Subcutaneous abdominal adipose tissue (tissue), 5 donors: ENCODE measurements around the gene NINJ2.

ENCODE experiments used
- H3K27ac ChIP-seq: one replicate; pipeline ENCODE4 v1.7.0; 2013; ENCODE audit warnings: low read depth, mild to moderate bottlenecking, inconsistent platforms, low read length, moderate library complexity
- H3K27me3 ChIP-seq, 5 donors: one replicate each; pipeline ENCODE4 v1.7.0; 2013; ENCODE audit warnings: low read length in 5 of 5, inconsistent platforms in 1 of 5; ENCODE audit not compliant: control insufficient read depth in 5 of 5, insufficient read depth in 4 of 5
- H3K36me3 ChIP-seq, 5 donors: one replicate each; pipeline ENCODE4 v1.7.0; 2013; ENCODE audit warnings: low read length in 5 of 5; ENCODE audit not compliant: control insufficient read depth in 5 of 5, insufficient read depth in 5 of 5
- H3K4me1 ChIP-seq, 5 donors: one replicate each; pipeline ENCODE4 v1.7.0; 2013; ENCODE audit warnings: low read length in 5 of 5, mild to moderate bottlenecking in 3 of 5, moderate library complexity in 1 of 5; ENCODE audit not compliant: control insufficient read depth in 5 of 5, insufficient read depth in 5 of 5
- H3K4me3 ChIP-seq, 5 donors: one replicate each; pipeline ENCODE4 v1.7.0; 2013; ENCODE audit warnings: low read length in 5 of 5, low read depth in 1 of 5
- H3K9ac ChIP-seq, 5 donors: one replicate each; pipeline ENCODE4 v1.7.0; 2013; ENCODE audit warnings: low read length in 5 of 5, mild to moderate bottlenecking in 4 of 5, moderate library complexity in 3 of 5
- H3K9me3 ChIP-seq, 5 donors: one replicate each; pipeline ENCODE4 v1.7.0; 2013; ENCODE audit warnings: low read length in 5 of 5; ENCODE audit not compliant: control insufficient read depth in 5 of 5
- donor health status: healthy.
- donor health status: healthy.
- donor health status: healthy.
- donor health status: healthy.
- donor health status: healthy.

Gene NINJ2

GRCh38 chr12:608413-608812 lies 54.8 kb downstream of the NINJ2 start:
- Histone ChIP-seq H3K4me3 (no peak overlapping the region), H3K9me3 (no peaks in the 10 kb centered on the region), H3K9ac (peak overlapping the region in 1 of 5 donors; percentile 33), H3K36me3 (no peaks in the 10 kb centered on the region), H3K27me3 (no peaks in the 10 kb centered on the region), H3K27ac (peak overlapping the region; percentile 70), H3K4me1 (peaks cover 15 to 50% (median 22%) of the 10 kb centered on the region in 5 donors)

- no peaks in the 10 kb centered on the region for H3K9me3 ChIP-seq
- H3K36me3 ChIP-seq: no peaks in the 10 kb centered on the region
- no peaks in the 10 kb centered on the region for H3K27me3 ChIP-seq
- H3K4me1 ChIP-seq: peaks cover 15 to 50% (median 22%) of the 10 kb centered on the region in 5 donors
- no peak overlapping the region for H3K9ac ChIP-seq
- H3K27ac ChIP-seq: peak overlapping the region; percentile 70
- no peak overlapping the region for H3K4me3 ChIP-seq
Observed at GRCh38 chr12:607541-608001, 55.7 kb downstream of the NINJ2 start.

- Histone ChIP-seq H3K4me3 (no peak overlapping the region), H3K27ac (no peak overlapping the region), H3K9ac (no peak overlapping the region), H3K27me3 (no peaks in the 10 kb centered on the region), H3K4me1 (peaks cover 13 to 37% (median 17%) of the 10 kb centered on the region in 5 donors), H3K9me3 (no peaks in the 10 kb centered on the region), H3K36me3 (no peaks in the 10 kb centered on the region)
Observed at GRCh38 chr12:604956-605355, 58.3 kb downstream of the NINJ2 start.

DNA sequence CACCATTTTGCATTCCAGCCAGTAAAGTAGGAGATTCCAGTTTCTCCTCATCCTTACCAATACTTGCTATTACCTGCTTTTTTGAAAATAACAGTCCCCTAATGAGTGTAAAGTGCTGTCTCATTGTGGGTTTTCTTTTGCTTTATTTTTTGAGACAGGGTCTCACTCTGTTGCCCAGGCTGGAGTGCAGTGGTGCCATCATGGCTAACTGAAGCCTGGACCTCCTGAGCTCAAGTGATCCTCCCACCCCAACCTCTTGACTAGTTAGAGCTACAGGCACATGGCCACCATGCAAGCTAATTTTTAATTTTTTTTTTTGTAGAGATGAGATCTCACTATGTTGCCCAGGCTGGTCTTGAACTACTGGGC lies 60.6 kb downstream of the NINJ2 start:
- Histone ChIP-seq H3K4me3 (no peak overlapping the region), H3K9me3 (no peaks in the 10 kb centered on the region), H3K36me3 (no peaks in the 10 kb centered on the region), H3K27ac (no peak overlapping the region), H3K4me1 (peaks cover 4 to 25% (median 6%) of the 10 kb centered on the region in 5 donors), H3K9ac (no peak overlapping the region), H3K27me3 (no peaks in the 10 kb centered on the region)

DNA sequence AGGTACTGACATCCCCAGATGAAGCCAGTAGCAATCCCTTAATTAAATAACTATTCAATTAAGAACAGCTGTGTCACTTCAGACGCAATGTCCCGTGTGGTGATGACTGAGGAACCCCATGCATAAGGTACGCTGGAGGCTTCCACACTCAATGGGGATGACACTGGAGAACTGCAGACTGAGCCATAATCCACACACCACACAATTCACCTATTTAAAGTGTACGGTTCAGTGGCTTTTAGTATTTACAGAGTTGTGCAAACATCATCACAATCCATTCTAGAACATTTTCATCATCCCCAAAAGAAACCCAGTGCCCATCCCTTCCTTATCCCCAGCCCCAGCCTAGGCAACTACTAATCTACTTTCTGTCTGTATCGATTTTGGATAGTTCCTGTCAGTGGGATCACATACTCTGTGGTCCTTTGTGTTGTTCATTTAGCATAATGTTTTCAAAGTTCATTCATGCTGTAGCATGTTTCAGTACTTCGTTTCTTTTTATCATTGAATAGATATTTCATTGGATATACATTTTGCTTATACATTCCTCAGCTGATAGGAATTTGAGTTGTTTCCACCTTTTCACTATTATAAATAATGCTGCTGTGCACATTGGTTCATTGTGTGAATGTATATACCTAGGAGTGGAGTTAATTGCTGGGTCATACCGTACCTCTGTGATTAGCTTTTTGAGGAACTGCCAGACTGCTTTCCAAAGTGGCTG lies 61.1 kb downstream of the NINJ2 start:
- H3K27ac ChIP-seq: no peak overlapping the region
- H3K4me3 ChIP-seq: no peak overlapping the region
- H3K27me3 ChIP-seq: no peaks in the 10 kb centered on the region
- H3K4me1 ChIP-seq: peaks cover 0 to 24% (median under 1%) of the 10 kb centered on the region in 5 donors
- no peaks in the 10 kb centered on the region for H3K36me3 ChIP-seq
- no peaks in the 10 kb centered on the region for H3K9me3 ChIP-seq
- H3K9ac ChIP-seq: no peak overlapping the region

DNA sequence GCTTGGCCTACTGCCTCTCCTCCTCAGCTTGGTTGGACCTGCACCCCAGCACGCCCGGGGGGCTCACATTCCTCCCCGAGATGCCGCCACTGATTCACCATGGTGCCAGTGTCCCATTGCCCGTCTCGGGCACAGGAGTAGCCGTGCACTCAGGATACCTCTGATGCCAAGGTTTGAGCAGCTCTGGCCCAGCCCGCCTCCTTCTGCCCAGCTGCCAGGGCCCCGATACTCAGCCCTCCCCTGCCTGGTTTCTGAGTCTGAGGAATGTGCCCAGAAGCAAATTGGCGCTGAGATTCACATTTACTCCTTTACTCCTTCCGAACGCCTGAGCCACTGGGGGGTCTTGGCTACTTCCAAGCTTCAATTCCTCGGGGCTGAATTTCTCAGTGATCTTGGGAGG lies 63.5 kb downstream of the NINJ2 start:
- no peak overlapping the region for H3K9ac ChIP-seq
- no peaks in the 10 kb centered on the region for H3K9me3 ChIP-seq
- H3K4me1 ChIP-seq: peaks cover 0 to 14% (median 0%) of the 10 kb centered on the region in 5 donors
- H3K4me3 ChIP-seq: no peak overlapping the region
- H3K27me3 ChIP-seq: no peaks in the 10 kb centered on the region
- H3K36me3 ChIP-seq: no peaks in the 10 kb centered on the region
- H3K27ac ChIP-seq: no peak overlapping the region

DNA sequence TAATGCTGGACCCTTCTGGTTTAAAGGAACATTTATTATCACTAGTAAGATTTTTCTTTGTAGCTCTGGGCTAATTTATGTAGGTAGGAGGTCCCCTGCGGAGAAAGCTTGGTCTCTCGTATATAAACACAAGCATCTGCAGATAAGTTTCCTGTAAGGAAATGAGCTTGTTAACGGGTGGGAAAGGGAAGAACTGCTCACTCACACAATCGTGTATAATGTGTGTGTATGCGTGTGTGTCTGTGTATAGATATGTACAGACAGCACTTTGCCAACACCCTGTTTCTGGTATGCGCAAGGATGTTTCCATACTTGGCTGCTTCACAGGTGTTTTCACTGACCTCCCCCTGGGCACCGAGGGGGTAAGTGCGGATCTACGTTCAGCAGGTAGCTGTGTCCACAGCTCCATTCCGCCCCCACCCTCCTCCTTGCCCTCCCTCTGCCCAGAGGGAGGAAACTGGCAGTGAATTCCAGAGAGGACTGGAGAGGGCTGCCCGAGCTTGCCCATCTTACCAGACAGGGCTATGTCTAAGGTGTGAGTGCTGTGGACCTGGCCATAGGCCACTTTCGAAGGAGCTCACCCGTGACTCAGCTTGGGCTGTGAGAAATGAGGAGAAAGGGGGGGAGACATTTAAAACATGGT lies 65.2 kb downstream of the NINJ2 start:
- Histone ChIP-seq H3K27ac (no peak overlapping the region), H3K9me3 (no peaks in the 10 kb centered on the region), H3K36me3 (no peaks in the 10 kb centered on the region), H3K27me3 (no peaks in the 10 kb centered on the region), H3K4me1 (peaks cover 0 to 11% (median 0%) of the 10 kb centered on the region in 5 donors), H3K9ac (peak overlapping the region in 1 of 5 donors; percentile 32), H3K4me3 (peak overlapping the region in 1 of 5 donors; percentile 26)

GRCh38 chr12:593396-594270 lies 69.6 kb downstream of the NINJ2 start:
- Histone ChIP-seq H3K27ac (no peak overlapping the region), H3K4me3 (no peak overlapping the region), H3K4me1 (peaks cover 0 to 23% (median 6%) of the 10 kb centered on the region in 5 donors), H3K9me3 (no peaks in the 10 kb centered on the region), H3K27me3 (no peaks in the 10 kb centered on the region), H3K9ac (no peak overlapping the region), H3K36me3 (no peaks in the 10 kb centered on the region)

- Histone ChIP-seq H3K4me1 (peaks cover 0 to 11% (median 6%) of the 10 kb centered on the region in 5 donors), H3K27ac (no peak overlapping the region), H3K27me3 (no peaks in the 10 kb centered on the region), H3K9ac (no peak overlapping the region), H3K36me3 (no peaks in the 10 kb centered on the region), H3K4me3 (no peak overlapping the region), H3K9me3 (no peaks in the 10 kb centered on the region)
Observed at GRCh38 chr12:592024-592505, 71.2 kb downstream of the NINJ2 start.
